Stimulated activated CD4-positive, alpha-beta T cell treated with anti-CD3 and anti-CD28 coated beads, Interleukin-12 subunit alpha, Interleukin-12 subunit beta, amount 100 ng/mL, for 4 hours (primary cell): ENCODE results near the gene OPN4.

Experiments used
- DNase-seq: peaks from one replicate; pipeline ENCODE4 v3.0.0-alpha.2; 2020

Gene OPN4

GRCh38 chr10:86648704-86649427 lies 5.5 kb upstream of the OPN4 start:
- no peak for DNase-seq

GRCh38 chr10:86649471-86650150 lies 4.7 kb upstream of the OPN4 start:
- DNase-seq, result no peak

GRCh38 chr10:86650151-86650550 lies 4.2 kb upstream of the OPN4 start:
- no peak for DNase-seq

GRCh38 chr10:86651021-86651471 lies 3.3 kb upstream of the OPN4 start:
- no peak for DNase-seq

- DNase-seq, result no peak
Observed at GRCh38 chr10:86651631-86652331, 2.6 kb upstream of the OPN4 start.

GRCh38 chr10:86652361-86653202 lies 1.8 kb upstream of the OPN4 start:
- no peak for DNase-seq

- DNase-seq, result no peak
Observed at GRCh38 chr10:86653379-86653778, 968 bp upstream of the OPN4 start.

- DNase-seq, result no peak
Observed at GRCh38 chr10:86653987-86654386, 360 bp upstream of the OPN4 start.

- no peak for DNase-seq
Observed at GRCh38 chr10:86655173-86655540, 810 bp downstream of the OPN4 start.

- no peak for DNase-seq
Observed at GRCh38 chr10:86655596-86655995, 1.2 kb downstream of the OPN4 start.

- no peak for DNase-seq
Observed at GRCh38 chr10:86657011-86657395, 2.7 kb downstream of the OPN4 start.

GRCh38 chr10:86657396-86658011 lies 3.2 kb downstream of the OPN4 start:
- DNase-seq, result no peak

GRCh38 chr10:86658261-86658741 lies 4.0 kb downstream of the OPN4 start:
- no peak for DNase-seq

- DNase-seq, result no peak
Observed at GRCh38 chr10:86658751-86659150, 4.4 kb downstream of the OPN4 start.

- DNase-seq, result no peak
Observed at GRCh38 chr10:86659161-86659691, 4.9 kb downstream of the OPN4 start.

GRCh38 chr10:86659721-86660453 lies 5.5 kb downstream of the OPN4 start:
- no peak for DNase-seq

GRCh38 chr10:86661161-86662025 lies 7.0 kb downstream of the OPN4 start:
- no peak for DNase-seq

- DNase-seq, result no peak
Observed at GRCh38 chr10:86662186-86663045, 8.1 kb downstream of the OPN4 start.

GRCh38 chr10:86663046-86663345 lies 8.6 kb downstream of the OPN4 start:
- no peak for DNase-seq
